ENCODE data around the gene UBR3.

UBR3 gene

DNA sequence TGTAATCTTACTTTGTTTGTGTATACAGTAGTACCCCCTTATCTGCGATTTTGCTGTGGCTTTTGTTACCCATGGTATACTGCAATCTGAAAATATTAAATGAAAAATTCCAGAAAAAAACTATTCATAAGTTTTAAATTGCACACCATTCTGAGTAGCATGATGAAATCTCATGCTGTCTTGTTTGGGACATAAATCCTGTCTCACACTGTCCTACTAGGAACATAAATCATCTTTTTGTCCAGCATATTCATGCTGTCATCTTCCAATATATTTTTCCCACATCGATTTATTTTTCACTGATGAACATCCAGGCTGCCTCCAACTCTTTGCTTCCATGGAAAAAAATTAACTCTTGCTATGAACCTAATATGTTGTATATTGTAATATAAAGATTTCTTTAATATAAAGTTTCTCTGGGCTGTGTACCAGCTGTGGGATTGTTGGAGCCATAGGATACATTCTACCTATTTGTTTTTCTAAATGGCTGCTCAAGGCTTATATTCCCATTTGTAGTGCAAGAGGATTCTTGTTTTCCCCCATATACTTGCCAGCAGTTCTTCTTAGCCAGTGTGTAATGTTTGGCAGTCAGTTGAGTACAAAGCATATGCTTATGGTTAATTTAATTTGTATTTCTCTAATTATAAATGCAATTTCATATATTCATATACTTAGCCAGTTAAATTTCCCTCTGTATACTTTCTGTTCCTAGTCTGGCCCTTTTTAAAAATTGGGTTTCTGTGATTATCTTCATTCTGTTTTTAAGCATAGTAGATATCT lies 236.4 kb downstream of the UBR3 start:
- H3K36me3 ChIP-seq (ENCODE audit: control insufficient read depth, insufficient read depth, low read length, severe bottlenecking): peaks cover 66% of the 10 kb centered on the region

DNA sequence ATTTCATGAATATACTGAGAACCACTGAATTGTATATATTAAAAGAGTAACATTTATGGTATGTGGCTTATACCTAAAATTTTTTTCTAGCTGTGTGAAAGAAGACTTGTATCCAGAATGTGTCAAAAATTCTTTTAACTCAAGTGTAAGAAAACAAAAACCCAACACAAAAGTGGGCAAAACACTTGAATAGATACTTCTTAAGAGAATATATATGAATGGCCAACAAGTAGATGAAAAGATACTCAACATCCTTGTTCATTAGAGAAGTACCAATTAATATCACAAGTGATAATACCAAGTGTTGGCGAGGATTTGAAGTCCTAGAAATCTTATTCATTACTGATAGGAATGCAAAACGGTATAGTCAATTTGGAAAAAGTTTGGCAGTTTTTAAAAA lies 243.5 kb downstream of the UBR3 start:
- Histone ChIP-seq H3K9me3 (ENCODE audit: control insufficient read depth, low read length) (no peaks in the 10 kb centered on the region), H3K4me3 (ENCODE audit: low read length) (no peak overlapping the region), H3K36me3 (ENCODE audit: control insufficient read depth, insufficient read depth, low read length, severe bottlenecking) (peaks cover 72% of the 10 kb centered on the region), H3K4me1 (ENCODE audit: control insufficient read depth, insufficient read depth, low read length) (peaks cover 10% of the 10 kb centered on the region), H3K9ac (ENCODE audit: low read length) (no peak overlapping the region), H3K27me3 (replicated peaks; ENCODE audit: control insufficient read depth, insufficient read depth, low read length) (no peaks in the 10 kb centered on the region)
- no peak for DNase-seq (ENCODE audit: low read depth)

More for the DNA sequence above, 236.4 kb downstream of the UBR3 start:
- no peak for DNase-seq (ENCODE audit: low read depth)
- Histone ChIP-seq H3K4me1 (ENCODE audit: control insufficient read depth, insufficient read depth, low read length) (no peaks in the 10 kb centered on the region), H3K4me3 (ENCODE audit: low read length) (no peak overlapping the region), H3K9ac (ENCODE audit: low read length) (no peak overlapping the region), H3K27me3 (replicated peaks; ENCODE audit: control insufficient read depth, insufficient read depth, low read length) (no peaks in the 10 kb centered on the region), H3K9me3 (ENCODE audit: control insufficient read depth, low read length) (no peaks in the 10 kb centered on the region)

DNA sequence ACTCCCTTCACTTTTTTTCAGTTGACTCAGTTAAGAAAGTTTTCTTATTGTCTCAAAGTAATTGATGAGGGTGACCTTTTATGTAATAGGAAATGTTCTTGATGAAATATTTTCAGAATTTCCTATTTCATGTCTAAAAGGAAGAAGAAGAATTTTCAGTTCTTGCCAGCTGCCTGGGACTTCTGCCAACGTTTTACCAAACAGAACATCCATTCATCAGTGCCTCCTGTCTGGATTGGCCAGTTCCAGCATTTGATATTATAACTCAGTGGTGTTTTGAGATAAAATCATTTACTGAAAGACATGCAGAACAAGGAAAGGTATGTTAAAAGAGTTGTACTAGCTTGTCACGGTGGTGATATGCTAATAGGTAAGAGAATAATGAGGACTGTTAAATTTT lies 246.0 kb downstream of the UBR3 start:
- Histone ChIP-seq H3K4me3 (ENCODE audit: low read length) (no peak overlapping the region), H3K9ac (ENCODE audit: low read length) (no peak overlapping the region), H3K9me3 (ENCODE audit: control insufficient read depth, low read length) (no peaks in the 10 kb centered on the region), H3K36me3 (ENCODE audit: control insufficient read depth, insufficient read depth, low read length, severe bottlenecking) (peaks cover 68% of the 10 kb centered on the region), H3K27me3 (replicated peaks; ENCODE audit: control insufficient read depth, insufficient read depth, low read length) (no peaks in the 10 kb centered on the region), H3K4me1 (ENCODE audit: control insufficient read depth, insufficient read depth, low read length) (peaks cover 10% of the 10 kb centered on the region)
- DNase-seq (ENCODE audit: low read depth): peak; percentile 84

DNA sequence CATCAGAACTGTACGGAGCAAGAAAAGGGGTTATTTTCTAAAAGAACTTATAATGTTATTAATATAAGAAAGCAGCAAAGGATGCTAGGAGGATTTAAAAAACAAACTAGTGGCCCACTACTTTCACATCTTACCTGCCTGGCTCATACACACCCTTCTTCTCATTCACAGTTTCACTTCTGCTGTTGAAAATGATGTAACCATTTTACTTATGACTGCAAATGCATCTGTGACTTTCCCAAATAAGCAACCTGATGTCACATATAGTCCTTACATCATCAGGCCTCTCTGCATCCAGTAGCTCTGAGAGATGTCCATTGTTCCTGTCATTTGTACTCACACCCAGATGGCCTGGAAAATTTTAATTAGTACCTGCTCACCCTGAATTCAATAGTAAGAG lies 248.9 kb downstream of the UBR3 start:
- Histone ChIP-seq H3K9ac (ENCODE audit: low read length) (no peak overlapping the region), H3K36me3 (ENCODE audit: control insufficient read depth, insufficient read depth, low read length, severe bottlenecking) (peaks cover 58% of the 10 kb centered on the region), H3K4me1 (ENCODE audit: control insufficient read depth, insufficient read depth, low read length) (peaks cover 10% of the 10 kb centered on the region), H3K9me3 (ENCODE audit: control insufficient read depth, low read length) (no peaks in the 10 kb centered on the region), H3K4me3 (ENCODE audit: low read length) (no peak overlapping the region), H3K27me3 (replicated peaks; ENCODE audit: control insufficient read depth, insufficient read depth, low read length) (no peaks in the 10 kb centered on the region)
- no peak for DNase-seq (ENCODE audit: low read depth)

- H3K36me3 ChIP-seq (ENCODE audit: control insufficient read depth, insufficient read depth, low read length, severe bottlenecking): peaks cover 68% of the 10 kb centered on the region
- no peaks in the 10 kb centered on the region for H3K9me3 ChIP-seq (ENCODE audit: control insufficient read depth, low read length)
- H3K4me3 ChIP-seq (ENCODE audit: low read length): no peak overlapping the region
- no peak overlapping the region for H3K9ac ChIP-seq (ENCODE audit: low read length)
- H3K4me1 ChIP-seq (ENCODE audit: control insufficient read depth, insufficient read depth, low read length): peaks cover 6% of the 10 kb centered on the region
- no peak for DNase-seq (ENCODE audit: low read depth)
- H3K27me3 ChIP-seq (replicated peaks; ENCODE audit: control insufficient read depth, insufficient read depth, low read length): no peaks in the 10 kb centered on the region
Observed at GRCh38 chr2:170077830-170078569, 250.7 kb downstream of the UBR3 start.

- H3K27me3 ChIP-seq (replicated peaks; ENCODE audit: control insufficient read depth, insufficient read depth, low read length): no peaks in the 10 kb centered on the region
- no peaks in the 10 kb centered on the region for H3K9me3 ChIP-seq (ENCODE audit: control insufficient read depth, low read length)
- no peak overlapping the region for H3K9ac ChIP-seq (ENCODE audit: low read length)
- H3K4me3 ChIP-seq (ENCODE audit: low read length): no peak overlapping the region
- peaks cover 15% of the 10 kb centered on the region for H3K4me1 ChIP-seq (ENCODE audit: control insufficient read depth, insufficient read depth, low read length)
- peaks cover 43% of the 10 kb centered on the region for H3K36me3 ChIP-seq (ENCODE audit: control insufficient read depth, insufficient read depth, low read length, severe bottlenecking)
- DNase-seq (ENCODE audit: low read depth): no peak
Observed at GRCh38 chr2:170084820-170085491, 257.7 kb downstream of the UBR3 start.

DNA sequence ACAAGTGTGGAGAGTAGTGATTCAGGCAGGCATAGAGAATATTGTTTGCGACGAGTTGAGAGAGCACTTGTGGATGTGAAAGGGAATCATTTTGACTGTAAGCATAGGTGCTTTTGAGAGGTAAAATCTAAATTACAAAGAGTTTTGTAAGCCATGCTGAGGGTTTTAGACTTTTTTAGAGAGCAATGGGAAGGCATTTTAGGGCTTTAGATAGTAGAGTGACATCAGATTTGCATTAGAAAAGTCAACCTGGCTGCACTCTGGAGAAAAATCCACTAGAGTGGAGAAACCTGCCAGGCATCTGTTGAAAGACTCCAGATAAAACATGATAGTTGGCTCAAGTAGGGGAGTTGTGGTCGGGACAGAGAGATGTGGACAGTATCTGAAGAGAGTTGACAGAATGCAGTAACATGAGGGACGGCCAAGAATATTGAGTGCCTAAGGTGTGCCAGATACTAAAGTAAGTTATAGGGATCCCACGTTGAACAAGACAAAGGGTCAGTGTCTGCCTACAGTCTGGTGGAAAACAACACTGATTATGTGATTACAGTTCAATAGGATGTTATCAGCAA lies 258.9 kb downstream of the UBR3 start:
- no peaks in the 10 kb centered on the region for H3K9me3 ChIP-seq (ENCODE audit: control insufficient read depth, low read length)
- no peak for DNase-seq (ENCODE audit: low read depth)
- H3K4me1 ChIP-seq (ENCODE audit: control insufficient read depth, insufficient read depth, low read length): peaks cover 15% of the 10 kb centered on the region
- H3K4me3 ChIP-seq (ENCODE audit: low read length): no peak overlapping the region
- no peaks in the 10 kb centered on the region for H3K27me3 ChIP-seq (replicated peaks; ENCODE audit: control insufficient read depth, insufficient read depth, low read length)
- H3K9ac ChIP-seq (ENCODE audit: low read length): no peak overlapping the region
- H3K36me3 ChIP-seq (ENCODE audit: control insufficient read depth, insufficient read depth, low read length, severe bottlenecking): peaks cover 33% of the 10 kb centered on the region

GRCh38 chr2:170086751-170087412 lies 259.6 kb downstream of the UBR3 start:
- Histone ChIP-seq H3K27me3 (replicated peaks; ENCODE audit: control insufficient read depth, insufficient read depth, low read length) (no peaks in the 10 kb centered on the region), H3K4me1 (ENCODE audit: control insufficient read depth, insufficient read depth, low read length) (peaks cover 15% of the 10 kb centered on the region), H3K36me3 (ENCODE audit: control insufficient read depth, insufficient read depth, low read length, severe bottlenecking) (peaks cover 28% of the 10 kb centered on the region), H3K9me3 (ENCODE audit: control insufficient read depth, low read length) (peaks cover 6% of the 10 kb centered on the region), H3K9ac (ENCODE audit: low read length) (no peak overlapping the region), H3K4me3 (ENCODE audit: low read length) (no peak overlapping the region)
- no peak for DNase-seq (ENCODE audit: low read depth)

DNA sequence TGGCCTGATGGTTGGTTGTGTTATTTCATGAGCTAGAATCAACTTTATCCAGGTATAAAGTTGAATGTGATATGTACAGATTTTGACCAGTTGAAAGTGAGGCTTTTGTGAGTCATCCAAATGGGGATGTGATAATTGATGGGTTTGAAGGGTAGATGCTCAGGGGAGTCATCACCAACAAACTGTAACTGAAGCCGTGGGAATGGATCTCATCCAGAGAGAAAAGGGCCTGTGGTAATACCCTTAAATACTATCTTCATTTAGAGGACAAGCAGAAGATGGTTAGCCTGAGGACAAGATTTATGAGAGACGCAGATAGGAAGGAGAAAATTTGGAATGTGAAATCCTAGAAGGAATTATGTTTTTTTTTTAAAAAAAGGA lies 260.1 kb downstream of the UBR3 start:
- DNase-seq (ENCODE audit: low read depth): no peak
- H3K36me3 ChIP-seq (ENCODE audit: control insufficient read depth, insufficient read depth, low read length, severe bottlenecking): peaks cover 23% of the 10 kb centered on the region
- peaks cover 10% of the 10 kb centered on the region for H3K9me3 ChIP-seq (ENCODE audit: control insufficient read depth, low read length)
- H3K4me3 ChIP-seq (ENCODE audit: low read length): no peak overlapping the region
- no peak overlapping the region for H3K9ac ChIP-seq (ENCODE audit: low read length)
- H3K27me3 ChIP-seq (replicated peaks; ENCODE audit: control insufficient read depth, insufficient read depth, low read length): no peaks in the 10 kb centered on the region
- H3K4me1 ChIP-seq (ENCODE audit: control insufficient read depth, insufficient read depth, low read length): peaks cover 15% of the 10 kb centered on the region

GRCh38 chr2:170088776-170089175 lies 261.5 kb downstream of the UBR3 start:
- no peak for DNase-seq (ENCODE audit: low read depth)
- H3K9ac ChIP-seq (ENCODE audit: low read length): no peak overlapping the region
- no peak overlapping the region for H3K4me3 ChIP-seq (ENCODE audit: low read length)
- no peaks in the 10 kb centered on the region for H3K27me3 ChIP-seq (replicated peaks; ENCODE audit: control insufficient read depth, insufficient read depth, low read length)
- H3K9me3 ChIP-seq (ENCODE audit: control insufficient read depth, low read length): peaks cover 11% of the 10 kb centered on the region
- H3K36me3 ChIP-seq (ENCODE audit: control insufficient read depth, insufficient read depth, low read length, severe bottlenecking): peaks cover 10% of the 10 kb centered on the region
- H3K4me1 ChIP-seq (ENCODE audit: control insufficient read depth, insufficient read depth, low read length): peaks cover 15% of the 10 kb centered on the region

All from adipocyte (in vitro differentiated cells).